ENCODE measurements around the gene A2M. TPM values are rescaled to one million over a fixed set of nuclear protein-coding genes. Genes with fewer than 3 reads are reported as not detected.

Gene A2M
- total and polyA plus RNA-seq, 2 donors (not counting 3 experiments of a cell fraction or from before 2014, with no cell fraction given) = 11.5 to 16.9 TPM

Other genes with a start within 250 kb of the A2M start
- gene PHC1, start 201.4 kb downstream of the A2M start, total RNA-seq = 31.9 and 37.3 TPM in 2 replicates
- 66.3 and 84.3 TPM in 2 replicates for gene PHC1, start 201.4 kb downstream of the A2M start, polyA plus RNA-seq
- gene M6PR, start 166.3 kb downstream of the A2M start, total RNA-seq = 113 and 142 TPM in 2 replicates
- gene M6PR, start 166.3 kb downstream of the A2M start, polyA plus RNA-seq = 111 and 124 TPM in 2 replicates
- gene KLRG1, start 126.4 kb downstream of the A2M start, total RNA-seq = 2.8 and 4.4 TPM in 2 replicates
- gene KLRG1, start 126.4 kb downstream of the A2M start, polyA plus RNA-seq = 13.1 and 15.9 TPM in 2 replicates
- gene PZP, start 92.5 kb upstream of the A2M start, total RNA-seq = 0.84 and 0.88 TPM in 2 replicates
- 0.72 and 0.73 TPM in 2 replicates for gene PZP, start 92.5 kb upstream of the A2M start, polyA plus RNA-seq